IgD-negative memory B cell (primary cell): Measurements from ENCODE around the gene NCLN. TPM values are rescaled to one million over a fixed set of nuclear protein-coding genes. Genes with fewer than 3 reads are reported as not detected.

ENCODE experiments used
- H3K27ac Mint-ChIP-seq, 3 donors: one replicate each; pipeline ENCODE4 v1.8.0; 2020 to 2022; ENCODE audit warnings: mild to moderate bottlenecking in 3 of 3, mixed read lengths in 3 of 3, moderate library complexity in 1 of 3
- H3K27me3 Mint-ChIP-seq: one replicate; pipeline ENCODE4 v1.8.0; 2021; ENCODE audit warnings: mixed read lengths
- H3K36me3 Mint-ChIP-seq: one replicate; pipeline ENCODE4 v1.8.0; 2020; ENCODE audit warnings: mild to moderate bottlenecking, mixed read lengths
- H3K4me1 Mint-ChIP-seq, 3 donors: one replicate each; pipeline ENCODE4 v1.8.0; 2020 to 2022; ENCODE audit warnings: mixed read lengths in 3 of 3, mild to moderate bottlenecking in 1 of 3
- H3K4me3 Mint-ChIP-seq, 4 donors: one replicate each; pipeline ENCODE4 v1.8.0; 2020 to 2022; ENCODE audit warnings: mild to moderate bottlenecking in 4 of 4, mixed read lengths in 4 of 4, moderate library complexity in 3 of 4
- H3K9me3 Mint-ChIP-seq, 3 donors: one replicate each; pipeline ENCODE4 v1.8.0; 2020 to 2021; ENCODE audit warnings: mixed read lengths in 3 of 3, mild to moderate bottlenecking in 1 of 3
- polyA plus RNA-seq: library from polyadenylated mRNA; unstranded; fragments of 300-500 nt; fragmentation: Illumina TruSeq; gene quantifications from one replicate; pipeline ENCODE4 v1.2.3, GENCODE V29; 2021

NCLN gene
- polyA plus RNA-seq, 1 donor from 2014 or later = 29.9 TPM

DNA sequence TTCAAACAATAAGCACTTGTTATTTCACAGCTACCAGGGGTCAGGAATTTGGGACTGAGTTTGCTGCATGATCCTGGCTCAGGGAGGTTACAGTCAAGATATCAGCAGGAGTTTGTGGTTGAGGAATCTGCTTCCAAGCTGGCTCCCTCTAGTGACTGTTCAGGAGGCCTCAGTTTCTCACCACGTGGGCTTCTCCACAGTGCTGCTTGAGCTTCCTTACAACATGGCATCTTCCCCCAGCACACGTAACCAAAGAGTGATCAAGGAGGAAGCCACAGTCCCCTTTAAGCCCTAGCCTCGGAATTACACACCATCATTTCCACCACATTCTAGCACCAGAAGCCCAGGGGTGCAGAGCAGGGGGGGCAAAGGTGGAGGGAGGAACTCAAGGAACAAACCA is 67.5 kb downstream of the NCLN start:
- H3K27me3 Mint-ChIP-seq = peaks cover 4% of the 10 kb centered on the region
- no peak overlapping the region for H3K4me3 Mint-ChIP-seq
- no peaks in the 10 kb centered on the region for H3K36me3 Mint-ChIP-seq
- no peaks in the 10 kb centered on the region for H3K4me1 Mint-ChIP-seq
- no peak overlapping the region for H3K27ac Mint-ChIP-seq
- H3K9me3 Mint-ChIP-seq = peaks cover 8 to 14% (median 12%) of the 10 kb centered on the region in 3 donors

DNA sequence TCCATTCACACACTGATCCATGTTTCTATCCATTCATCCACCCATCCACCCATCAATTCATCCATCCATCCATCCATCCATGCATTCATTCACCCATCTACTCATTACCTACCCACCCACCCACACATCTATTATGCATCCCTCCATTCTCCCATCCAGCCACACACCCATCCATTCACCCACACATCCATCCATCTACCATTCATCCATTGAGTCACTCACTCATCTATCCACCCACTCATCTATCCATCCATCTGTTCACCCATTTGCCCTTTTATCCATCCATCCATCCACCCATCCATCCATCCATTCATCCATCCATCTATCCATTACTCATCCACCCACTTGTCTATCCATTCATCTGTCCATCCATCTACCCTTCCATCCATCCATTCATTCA is 68.8 kb downstream of the NCLN start:
- peak overlapping the region in 1 of 4 donors; percentile 15 for H3K4me3 Mint-ChIP-seq
- no peaks in the 10 kb centered on the region for H3K4me1 Mint-ChIP-seq
- H3K27ac Mint-ChIP-seq = no peak overlapping the region
- H3K36me3 Mint-ChIP-seq = no peaks in the 10 kb centered on the region
- peaks cover 8 to 14% (median 8%) of the 10 kb centered on the region in 3 donors for H3K9me3 Mint-ChIP-seq
- H3K27me3 Mint-ChIP-seq = peaks cover 5% of the 10 kb centered on the region

DNA sequence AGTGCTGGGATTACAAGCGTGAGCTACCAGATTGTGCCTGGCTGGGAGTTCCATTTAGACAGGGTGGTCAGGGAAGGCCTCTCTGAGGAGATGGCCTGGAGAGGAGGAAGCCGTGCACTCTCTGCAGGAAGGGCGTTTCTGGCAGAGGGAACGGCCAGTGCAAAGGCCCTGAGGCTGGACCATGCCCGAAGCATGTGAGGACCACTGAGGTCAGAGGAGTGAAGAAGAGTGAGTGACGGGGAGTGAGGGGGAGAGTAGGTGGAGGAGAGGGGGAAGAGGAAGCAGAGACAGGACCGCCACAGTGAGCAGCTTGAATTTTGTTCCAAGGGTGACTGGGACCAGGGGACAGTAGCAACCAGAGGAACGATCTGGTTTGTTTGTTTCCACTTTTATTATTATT is 71.3 kb downstream of the NCLN start:
- no peaks in the 10 kb centered on the region for H3K4me1 Mint-ChIP-seq
- H3K27me3 Mint-ChIP-seq = peaks cover 4% of the 10 kb centered on the region
- H3K36me3 Mint-ChIP-seq = no peaks in the 10 kb centered on the region
- peaks cover 6 to 9% (median 8%) of the 10 kb centered on the region in 3 donors for H3K9me3 Mint-ChIP-seq
- no peak overlapping the region for H3K27ac Mint-ChIP-seq
- H3K4me3 Mint-ChIP-seq = no peak overlapping the region

Other genes starting within 250 kb of the NCLN start
- 1.7 TPM for gene ZNF77, start 241.0 kb upstream of the NCLN start, polyA plus RNA-seq
- 0.16 TPM for gene TLE6, start 208.4 kb upstream of the NCLN start, polyA plus RNA-seq
- gene TLE2, start 156.7 kb upstream of the NCLN start, polyA plus RNA-seq = 0.56 TPM
- gene TLE5, start 123.4 kb upstream of the NCLN start, polyA plus RNA-seq = 443 TPM
- 0.30 TPM for gene GNA11, start 91.6 kb upstream of the NCLN start, polyA plus RNA-seq
- gene GNA15, start 49.9 kb upstream of the NCLN start, polyA plus RNA-seq = not detected
- 448 TPM for gene S1PR4, start 7.2 kb upstream of the NCLN start, polyA plus RNA-seq
- gene CELF5, start 38.7 kb downstream of the NCLN start, polyA plus RNA-seq = not detected
- 12.8 TPM for gene NFIC, start 180.7 kb downstream of the NCLN start, polyA plus RNA-seq